ENCODE data around the gene GUCY1A2.

Gene GUCY1A2

GRCh38 chr11:106656646-106657045, 361.6 kb downstream of the GUCY1A2 start:
- no peak for DNase-seq (ENCODE audit: low spot score)

- DNase-seq (ENCODE audit: low spot score): no peak
Observed at GRCh38 chr11:106644824-106645223, 373.5 kb downstream of the GUCY1A2 start.

GRCh38 chr11:106642331-106642730, 375.9 kb downstream of the GUCY1A2 start:
- DNase-seq (ENCODE audit: low spot score): no peak

- no peak for DNase-seq (ENCODE audit: low spot score)
Observed at GRCh38 chr11:106632283-106632682, 386.0 kb downstream of the GUCY1A2 start.

- no peak for DNase-seq (ENCODE audit: low spot score)
Observed at GRCh38 chr11:106627694-106628093, 390.6 kb downstream of the GUCY1A2 start.

GRCh38 chr11:106625566-106625965, 392.7 kb downstream of the GUCY1A2 start:
- no peak for DNase-seq (ENCODE audit: low spot score)

- no peak for DNase-seq (ENCODE audit: low spot score)
Observed at GRCh38 chr11:106624377-106624776, 393.9 kb downstream of the GUCY1A2 start.

All from AG08395 (cell line).